Left renal cortex interstitium (tissue), 4 donors: ENCODE data around the gene RPL22. TPM values are rescaled to one million over a fixed set of nuclear protein-coding genes. Genes with fewer than 3 reads are reported as not detected.

Experiments
- DNase-seq, 4 donors: peaks; one replicate each; pipeline ENCODE4 v3.0.0-alpha.2; 2013; ENCODE audit warnings: low read depth in 4 of 4, low spot score in 2 of 4, missing footprints in 1 of 4
- polyA plus RNA-seq, 4 donors: library from polyadenylated mRNA; unstranded; fragments of 120-200 nt; gene quantifications; one replicate each; pipeline ENCODE4 v1.2.1, GENCODE V29; 2013; ENCODE audit not compliant: insufficient read length in 4 of 4

RPL22 gene
- polyA plus RNA-seq, 4 donors: 502 to 677 (median 612) TPM

DNA sequence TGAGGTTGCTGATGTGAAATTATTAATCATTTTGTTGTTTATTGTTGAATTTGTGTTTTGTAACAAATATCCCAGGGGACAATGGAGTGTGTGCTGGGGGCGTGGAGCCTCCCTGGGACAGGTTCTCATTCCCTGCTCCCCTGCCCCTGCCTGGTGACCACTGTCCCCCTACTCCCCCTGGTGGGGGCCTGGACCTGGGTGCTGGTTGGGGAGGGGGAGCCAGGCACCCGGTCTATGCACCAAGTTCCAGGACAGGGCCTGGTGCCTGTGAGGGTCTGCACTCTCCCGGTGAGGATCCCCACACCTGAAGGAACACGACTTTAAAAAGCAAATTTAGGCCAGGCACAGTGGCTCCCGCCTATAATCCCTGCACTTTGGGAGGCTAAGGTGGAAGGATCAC, 61.6 kb downstream of the RPL22 start:
- DNase-seq: no peak

DNA sequence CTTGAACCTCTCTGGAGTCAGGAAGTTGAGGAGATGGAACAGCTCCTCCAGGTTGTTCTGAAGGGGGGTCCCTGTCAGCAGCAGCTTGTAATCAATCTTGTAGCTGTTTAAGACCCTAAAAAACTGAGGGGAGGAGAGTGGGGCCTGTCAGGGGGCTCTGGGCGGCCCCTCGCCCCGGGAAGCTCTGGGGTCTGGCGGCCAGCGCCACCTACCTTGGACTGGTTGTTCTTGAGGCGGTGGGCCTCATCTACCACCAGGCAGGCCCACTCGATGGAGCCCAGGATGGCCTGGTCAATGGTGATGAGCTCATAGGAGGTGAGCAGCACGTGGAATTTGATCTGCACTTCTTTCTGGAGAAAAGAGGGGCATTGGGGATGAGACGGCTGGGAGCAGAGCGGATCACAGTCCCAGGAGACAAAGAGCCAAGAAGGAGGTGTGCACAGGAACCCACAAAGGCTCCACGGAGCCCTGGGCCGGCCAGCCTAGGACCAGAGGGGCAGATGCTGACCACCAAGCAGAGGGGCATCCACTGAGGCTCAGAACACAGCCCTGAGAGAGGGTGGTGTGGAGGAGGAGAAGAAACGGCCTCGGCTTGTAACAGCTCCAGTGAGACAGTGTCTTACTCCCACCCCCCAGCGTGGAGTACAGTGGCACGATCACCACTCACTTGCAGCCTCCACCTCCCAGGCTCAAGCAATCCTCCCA, 62.7 kb downstream of the RPL22 start:
- DNase-seq: no peak

Other genes with a start within 250 kb of the RPL22 start
- 10 to 100 TPM in 3 of 4 donors, 1 to 10 TPM in 1; 7.9 to 18.9 (median 14.0) TPM for gene NPHP4, start 207.2 kb downstream of the RPL22 start, polyA plus RNA-seq
- 1 to 10 TPM; 4.4 to 5.5 (median 5.0) TPM for gene KCNAB2, start 153.7 kb downstream of the RPL22 start, polyA plus RNA-seq
- gene CHD5, start 19.3 kb downstream of the RPL22 start, polyA plus RNA-seq: under 1 TPM; 0.22 to 0.82 (median 0.30) TPM
- 10 to 100 TPM; 17.0 to 64.1 (median 33.7) TPM for gene RNF207, start 6.5 kb upstream of the RPL22 start, polyA plus RNA-seq
- 10 to 100 TPM; 59.7 to 61.2 (median 60.3) TPM for gene ICMT, start 36.4 kb upstream of the RPL22 start, polyA plus RNA-seq
- not detected for gene HES3, start 44.6 kb upstream of the RPL22 start, polyA plus RNA-seq
- gene GPR153, start 61.5 kb upstream of the RPL22 start, polyA plus RNA-seq: 10 to 100 TPM in 1 of 4 donors, 1 to 10 TPM in 3; 6.0 to 10.2 (median 8.1) TPM
- gene ACOT7, start 194.2 kb upstream of the RPL22 start, polyA plus RNA-seq: 10 to 100 TPM; 27.8 to 38.4 (median 33.3) TPM
- gene HES2, start 220.3 kb upstream of the RPL22 start, polyA plus RNA-seq: under 1 TPM; 0.23 to 0.84 (median 0.39) TPM
- 10 to 100 TPM; 14.0 to 26.5 (median 20.6) TPM for gene ESPN, start 225.2 kb upstream of the RPL22 start, polyA plus RNA-seq